T follicular helper cell (primary cell): Measurements from ENCODE around the gene HOXB6.

ENCODE experiments used
- DNase-seq: peaks from one replicate; pipeline ENCODE4 v3.0.0-alpha.2; 2020; ENCODE audit warnings: low read depth

HOXB6 gene

GRCh38 chr17:48552466-48553189 is 52.2 kb downstream of the HOXB6 start:
- no peak for DNase-seq

GRCh38 chr17:48551596-48552465 is 53.0 kb downstream of the HOXB6 start:
- no peak for DNase-seq

GRCh38 chr17:48551214-48551555 is 53.6 kb downstream of the HOXB6 start:
- no peak for DNase-seq

GRCh38 chr17:48550502-48551213 is 54.1 kb downstream of the HOXB6 start:
- DNase-seq: no peak

GRCh38 chr17:48549914-48550501 is 54.8 kb downstream of the HOXB6 start:
- no peak for DNase-seq

- DNase-seq: no peak
These were observed 55.5 kb downstream of the HOXB6 start for GRCh38 chr17:48549281-48549630.

- no peak for DNase-seq
These were observed 56.1 kb downstream of the HOXB6 start for GRCh38 chr17:48548523-48549280.

- peak; percentile 34 for DNase-seq
These were observed 56.8 kb downstream of the HOXB6 start for GRCh38 chr17:48547808-48548522.

GRCh38 chr17:48546924-48547807 is 57.6 kb downstream of the HOXB6 start:
- DNase-seq: no peak

GRCh38 chr17:48546137-48546923 is 58.5 kb downstream of the HOXB6 start:
- no peak for DNase-seq
